ENCODE measurements around the gene OCSTAMP.

GRCh38 chr20:46573788-46574584 lies 23.5 kb upstream of the OCSTAMP start:
- TF ChIP-seq, protein P1, sequence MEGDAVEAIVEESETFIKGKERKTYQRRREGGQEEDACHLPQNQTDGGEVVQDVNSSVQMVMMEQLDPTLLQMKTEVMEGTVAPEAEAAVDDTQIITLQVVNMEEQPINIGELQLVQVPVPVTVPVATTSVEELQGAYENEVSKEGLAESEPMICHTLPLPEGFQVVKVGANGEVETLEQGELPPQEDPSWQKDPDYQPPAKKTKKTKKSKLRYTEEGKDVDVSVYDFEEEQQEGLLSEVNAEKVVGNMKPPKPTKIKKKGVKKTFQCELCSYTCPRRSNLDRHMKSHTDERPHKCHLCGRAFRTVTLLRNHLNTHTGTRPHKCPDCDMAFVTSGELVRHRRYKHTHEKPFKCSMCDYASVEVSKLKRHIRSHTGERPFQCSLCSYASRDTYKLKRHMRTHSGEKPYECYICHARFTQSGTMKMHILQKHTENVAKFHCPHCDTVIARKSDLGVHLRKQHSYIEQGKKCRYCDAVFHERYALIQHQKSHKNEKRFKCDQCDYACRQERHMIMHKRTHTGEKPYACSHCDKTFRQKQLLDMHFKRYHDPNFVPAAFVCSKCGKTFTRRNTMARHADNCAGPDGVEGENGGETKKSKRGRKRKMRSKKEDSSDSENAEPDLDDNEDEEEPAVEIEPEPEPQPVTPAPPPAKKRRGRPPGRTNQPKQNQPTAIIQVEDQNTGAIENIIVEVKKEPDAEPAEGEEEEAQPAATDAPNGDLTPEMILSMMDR (conservative IDR thresholded peaks at IDR 0.05) = no peak
- no peak for TF ChIP-seq ZFX (IDR thresholded peaks at IDR 0.05)
